Astrocyte of the hippocampus (primary cell): ENCODE measurements around the gene AP5Z1.

Source experiments
- DNase-seq: peaks from one replicate; pipeline ENCODE4 v3.0.0; 2011; ENCODE audit warnings: low read depth, low spot score

AP5Z1 gene

GRCh38 chr7:4745971-4746919, 29.2 kb upstream of the AP5Z1 start:
- peak; percentile 35 for DNase-seq

GRCh38 chr7:4747013-4747412, 28.4 kb upstream of the AP5Z1 start:
- DNase-seq: no peak

GRCh38 chr7:4747746-4748145, 27.7 kb upstream of the AP5Z1 start:
- no peak for DNase-seq

DNA sequence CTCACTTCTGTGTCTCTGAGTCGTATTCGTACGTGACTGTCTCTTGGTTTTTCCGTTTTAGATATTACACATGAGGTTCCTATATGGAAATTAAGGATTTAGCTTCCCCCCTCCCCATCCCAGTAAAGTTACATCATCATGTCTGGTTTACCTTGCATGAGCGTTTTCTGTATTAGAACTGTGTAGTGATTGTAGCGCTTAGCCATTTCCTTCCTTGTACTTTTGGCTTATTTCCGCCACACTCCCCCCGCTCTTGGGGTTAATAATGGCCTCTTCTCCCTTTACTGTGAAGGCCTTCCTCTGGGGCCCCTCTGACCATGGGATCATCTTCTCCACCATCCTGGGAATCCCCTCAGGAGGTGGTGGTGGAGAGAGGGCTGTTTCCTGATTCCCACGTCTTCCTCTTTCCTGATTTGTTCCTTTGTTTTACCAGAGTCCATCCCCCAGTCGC, 27.2 kb upstream of the AP5Z1 start:
- DNase-seq: no peak

DNA sequence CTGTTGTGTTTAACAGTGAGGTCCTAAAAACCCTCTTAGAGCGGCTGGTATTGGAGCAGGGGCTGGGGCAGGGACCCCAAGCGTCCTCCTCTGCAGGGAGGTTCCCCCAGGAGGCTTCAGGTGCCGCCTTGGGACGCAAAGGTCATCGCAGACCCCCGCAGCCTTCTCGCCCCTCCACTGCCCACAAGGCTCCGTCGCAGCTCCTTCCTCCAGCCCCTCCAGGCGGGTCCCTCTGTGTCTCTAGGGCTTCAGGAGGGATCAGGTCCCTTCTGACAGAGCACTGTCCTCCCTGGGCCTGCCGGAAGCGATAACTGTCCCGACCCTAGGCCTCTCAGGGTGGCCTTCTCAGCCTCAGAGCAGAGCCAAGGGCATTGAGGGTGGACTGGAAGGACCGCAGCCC, 26.1 kb upstream of the AP5Z1 start:
- no peak for DNase-seq

GRCh38 chr7:4749798-4750197, 25.6 kb upstream of the AP5Z1 start:
- DNase-seq: no peak

DNA sequence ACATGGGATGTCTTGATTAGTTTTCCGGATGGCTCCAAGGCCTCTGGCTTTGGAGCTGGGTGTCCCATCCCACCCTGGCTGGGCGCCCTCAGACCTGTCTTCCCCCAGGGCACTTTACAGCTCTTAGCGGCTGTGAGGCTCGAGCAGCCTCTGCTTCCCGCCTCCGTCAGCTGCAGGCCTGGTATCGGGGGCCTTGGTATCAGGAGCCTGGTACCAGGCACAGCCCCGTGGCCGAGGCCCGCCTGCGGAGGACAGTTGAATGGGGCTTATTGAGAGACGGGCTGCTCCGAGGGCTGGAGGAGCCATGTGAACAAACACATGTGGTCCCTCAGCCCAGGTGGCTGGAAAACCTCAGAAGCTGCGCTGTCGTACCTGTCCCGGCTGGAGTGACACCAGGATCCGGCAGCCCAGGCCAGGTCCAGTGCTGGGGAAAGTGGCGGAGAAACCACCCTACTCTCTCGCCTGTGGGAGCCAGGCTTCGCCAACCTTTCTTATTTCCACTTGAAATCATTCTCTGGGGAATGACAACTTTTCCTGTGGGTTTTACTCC, 23.9 kb upstream of the AP5Z1 start:
- DNase-seq: no peak

DNA sequence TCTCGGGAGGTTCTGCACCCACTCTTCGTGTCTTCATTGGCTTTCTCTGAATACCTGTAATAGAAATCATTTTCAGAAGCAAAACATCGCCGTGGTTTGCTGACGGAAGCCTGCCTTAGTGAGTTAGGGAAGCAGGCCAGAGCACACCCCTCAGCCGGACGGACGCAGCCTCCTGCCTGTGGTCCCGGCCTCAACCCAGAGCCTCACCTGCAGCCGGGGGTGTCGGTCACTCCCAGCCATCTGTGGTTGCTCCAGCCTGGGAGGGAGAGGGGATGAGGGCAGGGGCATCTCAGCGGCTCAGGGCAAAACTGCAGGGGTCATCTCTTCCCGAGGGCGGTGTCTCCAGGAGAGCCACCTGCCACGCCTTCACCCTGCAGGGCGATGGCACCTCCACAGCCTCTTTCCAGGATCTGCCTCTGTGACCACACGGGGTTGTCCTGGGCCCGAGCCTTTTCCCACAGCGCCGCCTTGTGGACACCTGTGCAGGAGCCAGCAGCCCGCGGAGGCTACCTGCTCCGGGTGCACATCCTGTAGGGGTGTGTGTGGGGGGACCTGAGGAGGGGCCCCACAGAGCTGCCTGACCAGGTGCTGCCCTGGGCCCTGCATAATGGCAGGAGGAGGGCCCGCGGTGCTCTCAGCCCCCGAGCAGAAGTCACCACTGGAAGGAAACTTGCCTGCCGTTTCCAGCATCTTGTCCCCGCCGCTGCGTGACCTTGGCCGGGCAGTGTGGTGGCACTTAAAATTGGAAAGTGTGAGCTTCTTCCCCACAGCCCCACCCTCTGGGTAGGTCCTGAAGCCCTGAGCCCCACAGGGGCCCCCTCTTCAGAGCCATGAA, 21.6 kb upstream of the AP5Z1 start:
- peak; percentile 80 for DNase-seq

DNA sequence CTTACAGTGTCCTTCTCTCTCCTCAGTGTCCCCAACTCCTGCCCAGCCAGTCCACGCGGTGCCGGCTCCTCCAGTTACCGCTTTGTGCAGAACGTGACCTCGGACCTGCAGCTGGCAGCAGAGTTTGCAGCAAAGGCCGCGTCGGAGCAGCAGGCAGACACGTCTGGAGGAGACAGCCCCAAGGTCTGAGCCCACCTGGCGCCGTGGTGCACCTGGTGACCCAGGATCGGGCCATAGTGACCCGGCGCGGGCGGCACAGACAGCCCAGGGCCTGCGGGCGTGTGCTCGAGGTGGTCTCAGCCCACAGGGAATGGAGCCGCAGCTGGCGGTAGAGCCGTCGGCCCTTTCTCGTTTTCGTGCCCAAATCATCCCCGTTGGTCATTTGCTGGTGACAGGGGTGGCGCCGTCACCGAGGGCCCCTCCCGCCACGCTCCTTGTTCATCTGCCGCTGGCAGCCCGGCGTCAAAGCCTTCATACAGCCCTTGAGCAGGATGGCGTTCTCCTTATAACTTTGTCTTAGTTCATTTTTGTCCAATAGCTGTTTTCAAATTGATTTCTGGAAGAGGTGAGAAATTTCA, 20.9 kb upstream of the AP5Z1 start:
- DNase-seq: no peak

- DNase-seq: no peak
Observed at GRCh38 chr7:4755045-4755444, 20.4 kb upstream of the AP5Z1 start.

- DNase-seq: no peak
Observed at GRCh38 chr7:4758111-4758510, 17.3 kb upstream of the AP5Z1 start.

DNA sequence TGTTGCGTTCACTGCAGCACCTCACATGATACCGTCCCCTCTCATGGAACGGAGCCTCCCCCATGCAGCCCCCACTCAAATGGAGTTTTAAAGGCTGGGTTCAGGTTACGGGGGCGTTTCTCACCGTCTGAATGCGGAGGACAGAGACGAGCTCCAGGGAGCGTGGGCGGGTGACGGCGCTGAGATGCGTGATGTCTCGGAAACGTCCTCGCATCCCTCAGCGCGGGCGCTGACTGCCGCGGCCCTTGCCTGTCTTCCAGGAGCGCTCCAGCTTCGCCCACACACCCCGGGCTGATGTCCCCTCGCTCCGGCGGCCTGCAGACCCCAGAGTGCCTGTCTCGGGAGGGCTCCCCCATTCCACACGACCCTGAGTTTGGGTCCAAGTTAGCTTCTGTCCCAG, 16.6 kb upstream of the AP5Z1 start:
- DNase-seq: no peak

- no peak for DNase-seq
Observed at GRCh38 chr7:4759211-4759610, 16.2 kb upstream of the AP5Z1 start.

- no peak for DNase-seq
Observed at GRCh38 chr7:4760952-4761351, 14.5 kb upstream of the AP5Z1 start.

DNA sequence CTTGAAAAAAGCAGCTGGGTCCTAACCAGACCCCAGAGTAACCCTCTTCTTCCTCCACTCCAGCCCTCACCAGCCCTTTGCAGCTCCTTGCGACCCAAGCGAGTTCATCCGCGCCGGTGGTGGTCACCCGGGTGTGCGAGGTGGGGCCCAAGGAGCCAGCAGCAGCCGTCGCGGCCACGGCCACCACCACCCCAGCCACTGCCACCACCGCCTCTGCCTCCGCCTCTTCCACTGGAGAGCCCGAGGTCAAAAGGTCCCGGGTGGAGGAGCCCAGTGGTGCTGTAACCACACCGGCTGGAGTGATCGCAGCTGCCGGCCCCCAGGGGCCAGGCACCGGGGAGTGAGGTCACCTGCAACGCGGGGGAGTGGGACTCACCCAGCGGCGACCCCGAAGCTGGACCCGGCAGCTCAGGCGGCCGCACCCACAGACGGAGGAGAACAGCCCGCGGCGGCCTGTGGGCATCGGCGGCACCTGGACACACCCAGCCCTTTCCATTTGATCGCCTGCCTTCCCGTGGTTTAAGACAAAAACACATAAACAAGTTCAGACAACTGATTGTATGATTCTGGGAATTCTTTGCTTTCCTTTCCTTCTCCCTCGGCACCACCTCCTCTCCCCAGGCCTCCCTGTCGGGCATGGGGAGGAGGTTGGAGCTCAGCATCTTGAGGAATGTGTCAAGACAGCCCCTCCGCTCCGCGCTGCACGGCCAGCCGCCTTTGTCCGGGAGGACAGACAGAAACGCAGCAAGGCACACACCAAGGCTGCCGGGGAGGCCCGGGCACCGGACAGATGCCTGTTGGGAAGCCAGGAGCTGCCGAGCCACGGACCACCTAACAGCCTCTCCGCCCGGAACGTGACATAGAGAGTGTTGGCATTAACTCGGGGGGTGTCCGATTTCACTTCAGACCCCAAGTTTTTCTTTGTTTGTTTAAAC, 13.0 kb upstream of the AP5Z1 start:
- no peak for DNase-seq

DNA sequence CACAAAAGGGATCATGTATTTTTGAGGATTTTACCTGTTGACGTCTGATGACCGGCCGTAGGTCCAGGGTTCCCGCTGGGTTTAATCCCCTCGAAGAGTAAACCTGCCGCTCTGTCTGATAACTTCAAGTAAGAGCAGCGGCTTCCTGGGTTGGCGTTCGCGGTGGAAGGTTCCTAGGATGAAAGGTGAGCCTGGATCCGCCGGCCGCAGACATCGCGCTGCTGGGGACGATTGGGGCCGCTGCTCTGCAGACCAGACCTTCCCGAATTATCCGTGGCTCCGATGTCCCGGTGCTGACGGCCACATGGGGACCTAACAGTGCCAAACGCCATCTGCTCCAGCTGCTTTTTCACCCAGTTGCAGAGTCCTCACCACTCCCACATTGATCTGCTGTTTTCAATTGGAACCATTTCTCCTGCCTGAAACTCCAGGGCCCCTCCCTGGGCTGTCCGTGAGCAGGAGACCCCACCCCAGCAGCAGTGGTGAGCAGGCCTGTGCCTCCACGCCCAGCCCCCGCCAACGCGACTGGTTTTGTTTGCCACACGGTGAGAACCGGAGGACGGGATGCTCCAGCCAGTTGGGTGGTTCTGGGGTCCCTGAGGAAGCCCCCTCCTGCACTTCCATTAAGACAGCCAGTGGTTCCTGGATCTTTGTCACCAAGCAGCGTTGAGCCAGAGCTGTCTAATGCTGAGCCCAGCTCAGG, 12.2 kb upstream of the AP5Z1 start:
- no peak for DNase-seq

DNA sequence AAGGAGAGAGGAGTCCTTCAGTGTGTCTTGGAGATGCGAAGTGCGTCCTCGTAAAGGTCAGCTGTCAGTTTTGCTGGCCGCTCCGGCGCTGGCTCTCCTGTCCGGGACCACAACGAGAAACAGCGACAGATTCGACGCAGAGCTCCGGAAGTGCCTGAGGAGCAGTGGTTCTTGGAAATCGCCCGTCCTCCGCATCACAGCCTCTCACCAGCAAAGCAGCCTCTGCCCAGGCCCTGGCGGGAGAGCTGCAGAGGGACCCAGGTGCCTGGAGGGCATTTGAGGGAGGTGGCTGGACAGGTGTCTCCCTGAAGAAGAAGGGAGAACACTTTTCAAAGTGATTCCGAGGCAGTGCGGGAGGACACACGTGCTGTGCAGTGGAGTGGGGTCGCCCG, 11.6 kb upstream of the AP5Z1 start:
- DNase-seq: no peak

DNA sequence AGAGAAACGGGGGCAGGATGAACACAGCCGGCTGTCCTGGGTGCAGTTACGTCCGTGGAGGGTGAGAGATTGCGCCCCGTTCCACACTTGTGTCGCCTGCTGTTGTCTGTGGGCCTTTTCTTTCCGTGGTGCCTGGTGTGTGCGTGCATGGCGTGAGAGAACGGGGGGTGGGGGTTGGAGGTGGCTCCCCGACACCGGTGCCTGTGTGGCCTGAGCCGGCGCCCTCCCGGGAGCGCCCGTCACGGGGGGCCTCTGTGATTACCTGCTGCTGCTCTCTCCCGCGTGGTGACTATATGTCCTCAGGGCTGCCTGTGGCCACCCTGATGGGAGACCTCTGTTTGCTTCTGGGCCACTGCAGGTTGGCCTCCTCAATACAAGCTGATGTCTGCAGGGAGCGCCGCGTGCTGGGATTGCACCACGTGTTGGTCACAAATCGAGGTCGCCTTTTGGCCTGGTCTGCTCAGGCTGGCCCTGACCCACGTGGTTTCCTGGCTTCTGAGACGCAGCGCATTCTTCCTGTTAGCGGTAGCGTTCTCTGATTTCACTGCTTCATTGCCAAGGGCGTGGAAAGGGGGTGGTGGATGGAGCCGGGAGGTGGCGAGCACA, 10.9 kb upstream of the AP5Z1 start:
- DNase-seq: no peak

- no peak for DNase-seq
Observed at GRCh38 chr7:4765776-4766490, 9.5 kb upstream of the AP5Z1 start.
